ENCODE data around the gene OR10A3.

The OR10A3 gene

DNA sequence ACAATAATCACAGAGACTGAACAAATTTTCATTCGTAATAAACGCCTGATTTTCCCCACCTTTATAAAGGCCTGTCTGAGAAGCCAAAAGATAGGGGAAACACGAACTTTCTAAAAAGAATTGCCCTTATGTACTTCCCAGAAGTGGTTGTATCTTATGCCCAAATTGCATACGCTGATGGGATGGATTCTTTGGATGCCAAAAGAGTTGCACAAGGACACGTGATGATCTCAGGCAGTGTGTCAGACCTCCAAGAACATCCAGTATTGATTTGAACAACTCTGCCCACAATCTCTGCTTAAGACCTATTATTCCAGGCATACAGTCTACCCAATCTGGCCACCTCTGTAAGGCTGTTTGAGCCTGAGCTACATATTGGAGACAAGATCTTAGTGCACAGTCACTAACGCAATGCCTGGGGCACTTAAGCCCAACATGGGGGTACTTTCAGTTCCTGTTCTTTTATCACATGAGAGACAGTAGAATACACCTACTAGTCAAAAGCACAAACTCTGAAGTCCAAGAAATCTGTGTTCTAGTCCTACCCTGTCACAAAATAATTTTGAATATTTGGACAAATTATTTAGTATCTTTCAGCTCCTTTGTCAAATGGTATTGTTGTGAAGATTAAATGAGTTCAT is 49.3 kb downstream of the OR10A3 start:
- peak in 3 of 4 experiments; percentile 4 to 10 (median 4) for DNase-seq

DNA sequence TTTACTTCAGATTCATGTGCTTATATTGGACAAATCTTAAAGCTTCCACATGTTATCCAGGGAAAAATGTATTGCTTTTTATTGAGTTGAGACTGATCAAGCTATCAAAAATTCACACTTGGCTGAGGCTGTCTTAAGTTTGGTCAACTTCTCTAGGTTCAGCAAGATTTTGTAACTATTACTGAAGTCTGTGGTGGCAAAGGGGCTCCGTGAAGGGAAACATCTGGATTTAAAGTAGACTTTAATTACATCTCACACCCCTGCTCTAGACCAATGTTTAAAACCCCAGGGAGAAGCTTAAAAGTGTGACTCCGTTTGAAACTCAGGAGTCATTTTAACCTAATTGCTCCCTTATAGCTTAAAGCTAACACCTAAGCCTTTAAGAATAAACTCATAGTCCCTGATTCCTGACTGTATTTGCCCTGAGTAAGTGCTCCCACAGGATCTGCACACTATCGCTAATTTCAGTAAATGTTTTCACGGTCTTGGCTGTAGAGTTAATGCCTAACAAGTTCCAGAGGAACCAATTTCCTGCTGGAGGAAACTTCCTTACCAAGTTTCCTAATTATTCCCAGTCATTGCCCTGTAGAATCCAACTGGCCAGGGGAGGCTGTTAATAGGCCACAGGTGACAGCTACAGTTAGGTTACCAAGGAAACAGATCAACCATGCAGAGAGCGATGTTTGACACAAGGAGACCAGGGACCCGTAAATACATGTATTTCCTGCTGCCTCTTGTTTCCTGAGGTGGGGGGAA is 50.9 kb downstream of the OR10A3 start:
- no peak for DNase-seq

GRCh38 chr11:7889985-7890384 is 51.5 kb downstream of the OR10A3 start:
- no peak for DNase-seq

All from suppressor macrophage (primary cell).